GM19193 (cell line): ENCODE results near the gene RPL29.

Experiments used
- POLR2A ChIP-seq: IDR thresholded peaks from 4 replicates; pipeline ENCODE4 v1.6.1; 2011; ENCODE audit not compliant: insufficient read depth, insufficient read length; ENCODE audit errors: extremely low read depth

RPL29 gene

GRCh38 chr3:51982838-51983577, 12.7 kb downstream of the RPL29 start, which contains the start of gene ACY1:
Gene ACY1 (plus strand): TSS chr3:51983535. CDS start chr3:51984065, 530 bp downstream.
- TF ChIP-seq POLR2A = peak; percentile 80

- TF ChIP-seq POLR2A = no peak
Observed at GRCh38 chr3:51982352-51982837, 13.3 kb downstream of the RPL29 start.

GRCh38 chr3:51980253-51980652, 15.4 kb downstream of the RPL29 start:
- no peak for TF ChIP-seq POLR2A

- TF ChIP-seq POLR2A = no peak
Observed at GRCh38 chr3:51978143-51978502, 17.6 kb downstream of the RPL29 start.

- TF ChIP-seq POLR2A = no peak
Observed at GRCh38 chr3:51977446-51978142, 18.1 kb downstream of the RPL29 start.

GRCh38 chr3:51975852-51976549, 19.7 kb downstream of the RPL29 start:
- TF ChIP-seq POLR2A = no peak

GRCh38 chr3:51974963-51975851, 20.5 kb downstream of the RPL29 start, which contains the start of gene ABHD14A:
Gene ABHD14A (plus strand): TSS chr3:51975064. CDS start chr3:51975136, 72 bp downstream.
- peak; percentile 80 for TF ChIP-seq POLR2A

GRCh38 chr3:51974277-51974962, 21.3 kb downstream of the RPL29 start:
- TF ChIP-seq POLR2A = no peak

- no peak for TF ChIP-seq POLR2A
Observed at GRCh38 chr3:51971350-51971749, 24.3 kb downstream of the RPL29 start.

- TF ChIP-seq POLR2A = no peak
Observed at GRCh38 chr3:51970606-51971300, 24.9 kb downstream of the RPL29 start.

- TF ChIP-seq POLR2A = no peak
Observed at GRCh38 chr3:51969841-51970240, 25.9 kb downstream of the RPL29 start.

GRCh38 chr3:51968883-51969678, 26.6 kb downstream of the RPL29 start:
- TF ChIP-seq POLR2A = no peak
